GM18520 (cell line): Measurements from ENCODE around the gene JPH2.
"Not testable (repeated sequence)": the region's sequence is repeated elsewhere in the genome, so short reads cannot be mapped to it uniquely, and the experiment has no call there.

Experiments
- ATAC-seq: cut with Tn5 transposase; IDR thresholded peaks from one replicate; pipeline ENCODE4 v1.9.1; 2021; ENCODE audit not compliant: unreplicated experiment

The JPH2 gene

GRCh38 chr20:44187054-44187771 is at the start of gene JPH2:
Gene JPH2 (minus strand): TSS chr20:44187188. CDS start chr20:44186705, 483 bp downstream.
- no peak for ATAC-seq

GRCh38 chr20:44235702-44236101 is 48.7 kb upstream of the JPH2 start:
- no peak for ATAC-seq

GRCh38 chr20:44234566-44235317 is 47.8 kb upstream of the JPH2 start:
- ATAC-seq: no peak

DNA sequence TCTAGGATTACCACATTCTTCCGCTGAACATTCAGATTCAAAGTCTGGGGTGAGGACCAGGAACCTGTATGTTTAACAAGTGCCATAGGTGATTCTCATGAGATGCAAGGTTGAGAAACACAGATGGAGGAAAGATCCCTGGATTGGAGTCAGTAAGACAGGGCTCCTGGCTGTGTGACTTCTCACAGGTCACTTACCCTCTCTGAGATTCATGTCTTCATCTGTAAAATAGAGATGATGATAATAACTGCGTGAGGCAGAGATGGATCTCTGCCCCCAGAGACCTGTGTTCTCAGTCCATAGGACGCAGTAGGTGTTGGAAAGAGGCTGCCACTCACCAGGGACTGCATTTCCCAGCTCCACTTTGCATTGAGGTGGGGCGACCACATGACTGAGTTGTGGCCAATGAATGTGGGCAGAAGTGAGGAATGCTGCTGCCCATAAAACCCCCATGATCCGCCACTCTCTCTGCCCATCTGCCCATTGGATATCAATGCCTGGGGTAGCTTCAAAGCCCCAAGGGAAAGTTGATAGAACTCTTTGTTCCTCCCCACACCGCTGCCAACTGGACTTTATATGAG is 46.5 kb upstream of the JPH2 start:
- ATAC-seq: no peak

- ATAC-seq: not testable (repeated sequence)
Observed at GRCh38 chr20:44232469-44232856, 45.5 kb upstream of the JPH2 start.

GRCh38 chr20:44231713-44232468 is 44.9 kb upstream of the JPH2 start:
- no peak for ATAC-seq

- ATAC-seq: no peak
Observed at GRCh38 chr20:44231193-44231592, 44.2 kb upstream of the JPH2 start.

GRCh38 chr20:44228465-44229258 is 41.7 kb upstream of the JPH2 start:
- ATAC-seq: no peak

DNA sequence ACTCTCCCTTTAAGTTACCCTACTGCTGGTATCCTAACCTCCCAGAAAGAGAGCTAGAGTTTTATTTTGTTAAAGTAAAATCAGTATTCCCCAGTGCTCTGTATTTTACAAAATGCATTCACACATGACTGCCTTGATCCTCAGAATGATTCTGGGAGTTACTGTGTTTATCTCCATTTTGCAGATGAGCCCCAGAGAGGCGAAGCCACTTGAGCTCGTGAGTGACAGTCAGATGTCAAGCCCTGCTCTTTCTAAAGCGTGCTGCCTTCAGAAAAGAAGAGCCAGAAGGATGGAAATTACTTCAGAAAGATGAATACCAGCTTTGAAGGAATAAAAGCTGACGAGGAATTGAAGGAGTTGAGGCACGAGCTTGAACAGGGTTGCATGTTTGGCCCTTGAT is 37.6 kb upstream of the JPH2 start:
- ATAC-seq: no peak

DNA sequence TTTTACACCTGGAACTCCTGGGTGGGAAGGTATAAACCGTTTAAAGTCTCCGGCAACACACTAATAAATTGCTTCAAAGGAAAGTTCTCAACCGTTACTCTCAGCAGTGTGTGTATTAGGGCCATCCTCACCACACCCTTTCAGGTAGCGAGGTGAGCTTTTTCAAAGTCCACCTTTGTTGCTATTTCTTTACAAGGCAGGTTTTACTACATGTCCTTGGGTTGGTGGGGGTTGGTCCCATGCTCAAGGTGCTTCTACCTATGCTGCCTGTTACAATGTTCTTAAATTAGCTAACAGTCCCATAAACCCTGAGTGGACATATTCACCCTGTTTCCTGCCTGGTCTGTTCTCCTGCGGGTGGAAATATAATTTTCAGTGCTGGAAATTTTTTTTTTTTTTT is 36.7 kb upstream of the JPH2 start:
- ATAC-seq: no peak

GRCh38 chr20:44222633-44223368 is 35.8 kb upstream of the JPH2 start:
- ATAC-seq: no peak

- no peak for ATAC-seq
Observed at GRCh38 chr20:44222027-44222426, 35.0 kb upstream of the JPH2 start.

DNA sequence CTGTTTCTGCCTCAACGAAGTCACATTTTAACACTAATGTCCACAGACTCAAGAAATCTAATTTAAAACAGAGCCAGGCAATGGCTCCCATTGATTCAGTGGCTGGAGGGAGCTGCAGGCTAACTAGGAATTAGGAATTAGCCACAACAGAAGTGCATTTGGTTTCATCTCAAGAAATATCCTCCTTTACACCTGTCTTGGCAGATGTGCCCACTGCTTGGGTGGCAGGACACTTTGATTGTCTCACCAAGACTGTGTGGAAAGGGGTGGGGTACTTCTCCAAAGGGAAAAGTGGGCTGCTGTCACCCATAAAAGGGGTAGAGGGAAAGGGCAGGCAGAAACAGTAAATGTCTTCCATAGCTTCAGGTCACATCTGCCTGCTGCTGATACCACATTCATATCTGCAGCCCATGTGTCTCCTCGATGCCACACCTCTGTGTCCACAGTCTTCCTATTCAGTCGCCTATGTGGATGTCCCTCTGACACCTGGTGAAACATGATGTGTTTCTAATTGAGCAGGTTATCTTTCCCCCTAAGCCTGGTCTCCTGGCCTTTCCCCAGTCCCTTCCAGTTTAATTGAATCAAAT is 34.5 kb upstream of the JPH2 start:
- no peak for ATAC-seq

- ATAC-seq: no peak
Observed at GRCh38 chr20:44219791-44220190, 32.8 kb upstream of the JPH2 start.

DNA sequence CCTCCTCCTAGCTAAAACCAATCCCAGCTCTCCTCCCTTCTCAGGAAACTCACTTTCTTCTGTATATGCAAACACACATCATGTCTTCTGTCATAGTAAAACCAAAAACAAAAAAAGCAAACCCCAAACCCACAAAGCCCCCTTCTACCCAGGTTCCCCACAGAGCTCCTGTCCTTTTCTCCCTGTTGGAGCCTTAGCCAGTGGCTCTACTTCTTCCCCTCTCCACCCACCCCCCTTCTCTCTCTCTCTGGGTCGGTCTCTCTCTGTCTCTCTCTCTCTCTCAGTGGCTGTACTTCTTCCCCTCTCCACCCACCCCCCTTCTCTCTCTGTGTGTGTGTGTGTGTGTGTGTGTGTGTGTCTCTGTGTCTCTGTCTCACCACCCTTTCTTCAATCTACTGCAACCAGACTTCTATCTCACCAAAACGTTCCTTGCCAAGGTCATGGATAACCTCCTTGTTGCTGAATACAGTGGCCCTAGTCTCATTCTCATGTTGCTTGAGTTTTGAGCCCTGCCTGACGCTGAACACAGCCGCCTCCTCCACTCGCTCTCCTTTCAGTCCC is 32.3 kb upstream of the JPH2 start:
- no peak for ATAC-seq

DNA sequence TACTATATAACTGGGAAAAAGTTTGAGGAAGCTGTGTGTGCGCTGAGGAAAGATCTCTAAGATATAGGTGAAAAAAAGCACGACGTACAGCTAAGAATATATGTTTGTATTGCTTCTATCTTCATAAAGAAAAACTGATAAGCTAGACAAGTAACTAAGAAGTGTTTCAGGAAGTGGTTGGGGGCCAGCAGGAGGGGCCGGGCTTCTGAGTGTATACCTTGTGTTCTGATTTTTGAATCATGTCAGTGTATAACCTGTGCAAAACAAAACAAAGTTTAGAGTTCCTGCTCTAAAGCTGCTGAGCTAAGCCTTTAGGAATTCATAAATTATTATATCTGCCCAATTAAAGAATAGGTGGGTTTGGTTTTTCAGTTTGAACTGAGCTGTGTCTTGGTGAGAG is 31.5 kb upstream of the JPH2 start:
- no peak for ATAC-seq

DNA sequence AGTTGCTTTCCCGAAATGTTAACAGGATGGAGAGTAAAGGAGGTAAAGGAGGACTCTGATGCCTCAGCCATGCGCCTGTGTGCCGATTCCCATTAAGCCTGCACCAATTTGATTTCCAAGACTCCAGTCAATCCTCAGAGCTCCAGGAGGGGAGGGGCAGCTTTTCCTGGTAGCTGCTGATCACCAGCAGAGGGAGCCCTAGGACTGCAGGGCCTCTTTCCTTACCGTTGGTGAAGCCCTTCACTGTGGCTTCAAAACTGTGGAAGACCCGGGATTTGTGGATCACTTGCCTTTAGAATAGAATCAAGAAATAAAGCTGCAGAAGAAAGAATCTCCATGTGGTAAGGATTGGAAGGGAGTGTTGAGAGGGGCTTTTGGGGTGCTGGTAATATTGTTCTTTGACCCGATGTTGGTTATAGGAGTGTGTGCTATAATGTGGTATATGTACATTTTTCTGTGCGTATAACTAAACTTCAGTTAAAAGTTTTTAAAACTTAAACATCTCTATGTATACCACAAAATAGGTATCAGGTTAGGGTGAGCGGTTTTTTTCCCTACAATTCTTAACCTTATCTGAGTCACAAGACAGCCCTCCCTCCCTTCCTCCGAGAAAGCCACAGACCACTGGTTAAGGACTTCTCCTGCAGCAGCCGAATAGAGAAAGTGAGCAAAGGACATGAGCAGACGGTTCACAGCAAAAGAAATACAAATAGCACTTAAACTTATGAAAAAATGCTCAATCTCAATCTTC is 30.5 kb upstream of the JPH2 start:
- ATAC-seq: no peak

- no peak for ATAC-seq
Observed at GRCh38 chr20:44215125-44215524, 28.1 kb upstream of the JPH2 start.

DNA sequence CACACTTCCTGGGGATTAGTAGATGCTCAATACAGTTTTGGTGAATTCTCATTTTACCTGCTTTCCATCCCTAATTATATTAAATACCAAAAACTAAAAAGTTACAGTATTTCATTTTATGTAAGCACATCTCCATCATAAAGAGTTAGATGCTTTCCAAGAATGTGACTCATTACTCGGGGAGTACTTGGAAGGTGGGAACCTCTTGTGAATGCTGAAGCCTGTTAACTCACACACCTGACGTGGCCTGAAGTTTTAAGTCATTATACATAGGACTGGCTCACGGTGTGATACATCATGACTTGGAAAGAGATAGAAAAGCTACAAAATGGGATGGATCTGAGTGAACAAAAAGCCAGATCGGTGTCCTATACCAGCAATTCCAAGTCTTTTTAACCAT is 25.8 kb upstream of the JPH2 start:
- no peak for ATAC-seq
